ENCODE measurements around the gene CCDC185.

The CCDC185 gene

DNA sequence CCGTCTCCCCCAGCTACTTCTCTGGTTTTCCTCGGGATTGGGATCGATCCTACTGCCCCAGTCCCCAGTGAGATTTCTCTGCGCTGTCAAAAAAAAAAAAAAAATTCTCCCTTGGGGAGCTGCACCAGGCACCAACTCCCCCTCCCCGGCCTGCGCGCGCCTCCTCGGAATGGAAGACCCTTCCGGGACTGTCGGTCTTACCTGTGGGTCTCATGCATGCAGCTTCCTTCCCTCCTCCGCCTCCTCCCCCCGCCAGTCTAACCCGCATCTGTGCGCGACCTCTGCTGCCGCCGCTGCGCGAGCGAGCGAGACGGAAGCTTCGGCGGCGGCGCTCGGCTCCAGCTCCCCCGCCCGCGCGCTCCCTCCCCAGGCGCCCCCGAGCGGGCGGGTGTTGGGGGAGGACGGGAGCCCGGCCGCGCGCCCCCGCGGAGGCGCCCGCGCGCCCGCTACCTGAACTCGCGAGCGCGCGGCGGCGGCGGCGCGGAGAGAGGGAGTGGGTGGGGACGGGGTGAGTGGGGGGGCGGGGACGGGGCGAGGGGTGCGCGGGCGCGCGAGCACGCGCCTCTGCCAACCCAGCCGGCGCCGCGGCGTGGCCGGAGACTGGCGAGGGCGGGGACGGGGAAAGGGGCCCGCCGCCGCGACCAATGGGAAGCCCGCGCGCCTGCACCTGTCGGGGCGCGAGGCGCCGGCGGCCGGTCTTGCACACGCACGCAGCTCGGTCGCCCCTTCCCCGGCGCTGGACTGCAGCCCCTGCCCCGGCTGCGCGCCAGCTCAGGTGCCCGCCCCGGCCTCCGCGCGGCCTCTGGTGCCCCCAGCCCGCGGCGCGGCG lies 29.1 kb upstream of the CCDC185 start, which contains the start of gene SUSD4:
SUSD4 (minus strand) TSS at position 321 of the 829 bp plus-strand sequence. CDS start 751 bp downstream, outside the sequence.
- ChIA-PET POLR2A (interaction anchor here (0.6 to 0.8 kb wide), 3 partner anchors 15 to 352 kb away, joined by 3 to 6 read pairs (median 3); no protein-coding TSS in a partner anchor), CTCF (no interaction called here)
- peaks cover 7 to 69% (median 31%) of the 10 kb centered on the region in 5 experiments for H3K27me3 ChIP-seq (replicated peaks in 2 of 5; ENCODE audit: control insufficient read depth in 4 of 5, insufficient read depth in 5 of 5, low read length in 4 of 5)
- H3K27ac ChIP-seq (ENCODE audit: insufficient read depth in 1 of 2, low read depth in 1 of 2, low read length in 2 of 2, poor library complexity in 1 of 2, severe bottlenecking in 2 of 2): no peak within 1 kb of the TSS
- DNase-seq: peak; percentile 42 to 79 (median 68)
- 0% methylated on average over 60 of the region's 111 CpGs for WGBS (ENCODE audit: insufficient coverage)
- H3K9me3 ChIP-seq (ENCODE audit: control extremely low read depth in 1 of 5, control insufficient read depth in 4 of 5, insufficient read depth in 2 of 5, low read depth in 1 of 5, low read length in 4 of 5): no peaks in the 10 kb centered on the region
- H3K36me3 ChIP-seq (ENCODE audit: control insufficient read depth in 4 of 4, insufficient read depth in 4 of 4, low read length in 3 of 4): no peaks in the 10 kb centered on the region
- H3K4me3 ChIP-seq (ENCODE audit: control insufficient read depth in 1 of 7, extremely low read depth in 1 of 7, insufficient read depth in 4 of 7, low read depth in 2 of 7, low read length in 6 of 7): peak within 1 kb of the TSS; percentile 35 to 80 (median 66)
- peaks cover 0 to 21% (median 13%) of the 10 kb centered on the region in 4 experiments for H3K4me1 ChIP-seq (ENCODE audit: control extremely low read depth in 1 of 4, control insufficient read depth in 4 of 4, insufficient read depth in 4 of 4, low read length in 3 of 4)

DNA sequence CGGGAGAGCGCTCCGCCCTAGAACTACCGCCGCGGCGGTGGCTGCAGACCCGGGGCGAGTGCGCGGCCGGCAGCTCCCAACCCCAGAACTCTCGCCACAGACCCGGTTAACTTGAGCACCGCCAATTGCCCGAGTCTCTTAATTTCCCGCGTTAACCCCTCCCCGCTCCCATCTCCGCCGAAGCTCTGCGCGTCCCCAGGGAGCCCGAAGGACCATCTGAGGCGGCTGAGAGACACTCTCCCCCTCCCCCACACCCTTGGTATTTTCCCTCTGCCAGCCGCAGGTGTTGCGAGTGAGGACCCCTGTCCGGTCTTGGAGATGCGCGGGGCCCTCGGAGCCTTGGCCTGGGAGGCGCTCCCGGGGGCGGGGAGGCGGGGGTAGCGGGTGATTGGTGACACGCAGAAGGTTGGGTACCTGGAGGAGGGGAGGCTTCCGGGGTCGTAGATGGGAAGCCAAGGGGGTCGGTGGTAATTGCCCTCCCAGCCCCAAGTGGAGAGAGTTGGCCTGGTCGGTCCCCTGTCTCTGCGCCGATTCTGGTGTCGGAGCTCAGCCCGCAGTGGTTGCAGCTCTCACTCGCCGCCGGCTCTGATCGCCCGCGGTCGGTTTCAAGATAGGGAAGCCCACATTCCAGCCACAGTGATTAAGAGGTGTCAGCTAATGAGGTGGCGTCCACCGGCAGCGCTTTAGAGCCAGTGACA lies 28.4 kb upstream of the CCDC185 start:
- ChIA-PET CTCF (interaction anchor here (1.3 kb wide), 1 partner anchor 28 kb away, joined by 3 read pairs; no protein-coding TSS in a partner anchor), POLR2A (interaction anchor here (0.8 to 1.1 kb wide), 2 partner anchors 14 to 21 kb away, joined by 4 to 6 read pairs; no protein-coding TSS in a partner anchor)
- peaks cover 0 to 21% (median 13%) of the 10 kb centered on the region in 4 experiments for H3K4me1 ChIP-seq (ENCODE audit: control extremely low read depth in 1 of 4, control insufficient read depth in 4 of 4, insufficient read depth in 4 of 4, low read length in 3 of 4)
- H3K9me3 ChIP-seq (ENCODE audit: control extremely low read depth in 1 of 5, control insufficient read depth in 4 of 5, insufficient read depth in 2 of 5, low read depth in 1 of 5, low read length in 4 of 5): no peaks in the 10 kb centered on the region
- peaks cover 7 to 61% (median 29%) of the 10 kb centered on the region in 5 experiments for H3K27me3 ChIP-seq (replicated peaks in 2 of 5; ENCODE audit: control insufficient read depth in 4 of 5, insufficient read depth in 5 of 5, low read length in 4 of 5)
- no peak overlapping the region for H3K27ac ChIP-seq (ENCODE audit: insufficient read depth in 1 of 2, low read depth in 1 of 2, low read length in 2 of 2, poor library complexity in 1 of 2, severe bottlenecking in 2 of 2)
- DNase-seq: peak; percentile 25 to 58 (median 58)
- H3K4me3 ChIP-seq (ENCODE audit: control insufficient read depth in 1 of 7, extremely low read depth in 1 of 7, insufficient read depth in 4 of 7, low read depth in 2 of 7, low read length in 6 of 7): peak overlapping the region; percentile 20 to 80 (median 59)
- 0% methylated on average over 40 of the region's 55 CpGs for WGBS (ENCODE audit: insufficient coverage)
- H3K36me3 ChIP-seq (ENCODE audit: control insufficient read depth in 4 of 4, insufficient read depth in 4 of 4, low read length in 3 of 4): no peaks in the 10 kb centered on the region

DNA sequence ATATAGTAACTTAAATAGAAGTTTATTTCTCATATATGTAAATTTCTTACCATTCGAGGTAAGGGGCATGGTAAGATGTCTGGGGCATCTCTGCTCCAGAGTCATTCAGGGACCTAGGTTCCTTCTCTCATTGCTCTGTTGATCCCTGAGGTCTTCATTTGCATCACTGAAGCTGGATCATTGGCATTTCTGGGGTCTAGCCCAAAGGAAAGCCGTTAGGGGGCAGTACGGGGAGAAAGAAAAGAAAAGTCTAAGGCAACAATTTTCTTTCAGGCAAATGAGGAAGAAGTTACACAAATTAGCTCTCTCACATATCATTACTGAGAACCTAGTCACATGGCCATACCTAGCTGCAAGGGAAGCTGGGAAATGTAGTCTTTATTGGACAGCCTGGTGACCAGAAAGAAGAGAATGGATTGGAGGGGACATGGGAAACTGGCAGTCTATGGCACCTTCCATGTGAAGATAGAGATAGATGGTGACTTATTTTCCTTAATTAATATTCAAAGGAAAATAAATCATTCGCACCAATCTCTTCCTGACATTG lies 19.1 kb upstream of the CCDC185 start:
- H3K4me1 ChIP-seq (ENCODE audit: control extremely low read depth in 1 of 4, control insufficient read depth in 4 of 4, insufficient read depth in 4 of 4, low read length in 3 of 4): no peaks in the 10 kb centered on the region
- peaks cover 0 to 3% (median 0%) of the 10 kb centered on the region in 5 experiments for H3K27me3 ChIP-seq (replicated peaks in 2 of 5; ENCODE audit: control insufficient read depth in 4 of 5, insufficient read depth in 5 of 5, low read length in 4 of 5)
- peaks cover 0 to 9% (median 4%) of the 10 kb centered on the region in 5 experiments for H3K9me3 ChIP-seq (ENCODE audit: control extremely low read depth in 1 of 5, control insufficient read depth in 4 of 5, insufficient read depth in 2 of 5, low read depth in 1 of 5, low read length in 4 of 5)
- DNase-seq: no peak
- ChIA-PET CTCF (no interaction called here), POLR2A (no interaction called here)
- 100% methylated on average over 1 of the region's 4 CpGs for WGBS (ENCODE audit: insufficient coverage)
- H3K27ac ChIP-seq (ENCODE audit: insufficient read depth in 1 of 2, low read depth in 1 of 2, low read length in 2 of 2, poor library complexity in 1 of 2, severe bottlenecking in 2 of 2): no peak overlapping the region
- H3K36me3 ChIP-seq (ENCODE audit: control insufficient read depth in 4 of 4, insufficient read depth in 4 of 4, low read length in 3 of 4): no peaks in the 10 kb centered on the region
- H3K4me3 ChIP-seq (ENCODE audit: control insufficient read depth in 1 of 7, extremely low read depth in 1 of 7, insufficient read depth in 4 of 7, low read depth in 2 of 7, low read length in 6 of 7): no peak overlapping the region

DNA sequence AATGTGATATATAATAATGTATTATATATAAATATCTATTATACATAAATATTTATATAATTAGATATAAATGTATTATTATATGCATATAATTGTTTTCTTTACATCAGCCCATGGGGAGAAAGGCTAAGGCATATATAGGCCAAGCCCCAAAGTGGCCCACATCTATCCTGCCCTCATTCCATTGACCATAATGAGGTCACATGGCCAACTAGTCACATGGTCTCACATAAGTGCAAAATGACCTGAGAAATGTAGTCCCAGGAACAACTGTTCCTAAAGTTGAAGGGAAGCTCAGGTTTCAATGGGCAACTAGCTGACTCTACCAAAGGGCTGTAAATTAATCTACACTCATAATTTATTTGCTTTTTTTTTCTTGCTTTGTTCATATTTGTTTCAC lies 14.5 kb upstream of the CCDC185 start:
- Histone ChIP-seq H3K27me3 (replicated peaks in 2 of 5; ENCODE audit: control insufficient read depth in 4 of 5, insufficient read depth in 5 of 5, low read length in 4 of 5) (peaks cover 0 to 3% (median 0%) of the 10 kb centered on the region in 5 experiments), H3K4me3 (ENCODE audit: control insufficient read depth in 1 of 7, extremely low read depth in 1 of 7, insufficient read depth in 4 of 7, low read depth in 2 of 7, low read length in 6 of 7) (no peak overlapping the region), H3K9me3 (ENCODE audit: control extremely low read depth in 1 of 5, control insufficient read depth in 4 of 5, insufficient read depth in 2 of 5, low read depth in 1 of 5, low read length in 4 of 5) (peaks cover 0 to 8% (median 4%) of the 10 kb centered on the region in 5 experiments), H3K36me3 (ENCODE audit: control insufficient read depth in 4 of 4, insufficient read depth in 4 of 4, low read length in 3 of 4) (no peaks in the 10 kb centered on the region), H3K27ac (ENCODE audit: insufficient read depth in 1 of 2, low read depth in 1 of 2, low read length in 2 of 2, poor library complexity in 1 of 2, severe bottlenecking in 2 of 2) (no peak overlapping the region), H3K4me1 (ENCODE audit: control extremely low read depth in 1 of 4, control insufficient read depth in 4 of 4, insufficient read depth in 4 of 4, low read length in 3 of 4) (no peaks in the 10 kb centered on the region)
- POLR2A ChIA-PET: interaction anchor here (0.7 to 0.8 kb wide), 2 partner anchors 14 to 53 kb away, joined by 5 to 6 read pairs; partner anchors contain the start of gene SUSD4
- DNase-seq: no peak
- CTCF ChIA-PET: no interaction called here

DNA sequence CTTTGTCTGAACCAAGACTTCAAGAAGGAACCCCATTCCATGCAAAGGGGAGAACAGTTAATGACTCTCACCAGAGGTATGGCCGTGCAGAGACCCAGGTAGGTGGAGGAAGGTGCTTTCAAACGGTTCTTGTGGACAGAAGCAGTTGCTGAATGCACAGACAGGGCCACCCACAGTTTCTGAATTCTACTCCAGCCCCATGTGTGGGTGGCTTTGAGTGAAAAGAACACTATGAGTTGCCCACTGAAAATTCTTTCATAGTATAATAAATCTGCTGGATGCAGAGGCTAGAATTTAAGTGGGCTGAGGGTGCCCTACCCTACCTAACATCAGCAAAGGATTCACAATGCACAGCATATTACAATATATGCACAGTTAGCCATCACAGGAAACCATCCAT lies 7.2 kb upstream of the CCDC185 start:
- Histone ChIP-seq H3K36me3 (ENCODE audit: control insufficient read depth in 4 of 4, insufficient read depth in 4 of 4, low read length in 3 of 4) (no peaks in the 10 kb centered on the region), H3K27me3 (replicated peaks in 2 of 5; ENCODE audit: control insufficient read depth in 4 of 5, insufficient read depth in 5 of 5, low read length in 4 of 5) (peaks cover 0 to 20% (median 8%) of the 10 kb centered on the region in 5 experiments), H3K9me3 (ENCODE audit: control extremely low read depth in 1 of 5, control insufficient read depth in 4 of 5, insufficient read depth in 2 of 5, low read depth in 1 of 5, low read length in 4 of 5) (no peaks in the 10 kb centered on the region), H3K27ac (ENCODE audit: insufficient read depth in 1 of 2, low read depth in 1 of 2, low read length in 2 of 2, poor library complexity in 1 of 2, severe bottlenecking in 2 of 2) (no peak overlapping the region), H3K4me3 (ENCODE audit: control insufficient read depth in 1 of 7, extremely low read depth in 1 of 7, insufficient read depth in 4 of 7, low read depth in 2 of 7, low read length in 6 of 7) (no peak overlapping the region), H3K4me1 (ENCODE audit: control extremely low read depth in 1 of 4, control insufficient read depth in 4 of 4, insufficient read depth in 4 of 4, low read length in 3 of 4) (no peaks in the 10 kb centered on the region)
- CTCF ChIA-PET: no interaction called here
- DNase-seq: no peak
- POLR2A ChIA-PET: no interaction called here
- WGBS (ENCODE audit: insufficient coverage): no CpG with 5 or more reads among the region's 2 CpGs

DNA sequence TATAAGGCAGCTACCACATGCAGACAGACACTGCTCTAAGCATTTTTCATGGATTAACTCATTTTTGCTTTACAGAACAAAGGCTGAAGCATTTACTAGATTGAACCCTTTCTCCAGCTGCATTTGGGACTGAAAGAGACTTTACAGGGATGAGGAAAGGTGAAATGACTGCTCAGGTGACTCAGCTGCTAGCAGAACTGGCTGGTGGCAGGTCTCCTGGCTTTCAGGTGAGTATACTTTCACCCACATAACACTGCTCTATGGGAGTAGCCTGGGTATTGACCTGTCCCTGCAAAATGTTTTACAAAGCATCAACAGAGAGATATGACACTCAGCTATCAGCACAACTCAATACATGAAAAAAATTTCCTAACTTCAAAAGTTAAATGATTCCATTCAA lies 2.6 kb upstream of the CCDC185 start:
- Histone ChIP-seq H3K9me3 (ENCODE audit: control extremely low read depth in 1 of 5, control insufficient read depth in 4 of 5, insufficient read depth in 2 of 5, low read depth in 1 of 5, low read length in 4 of 5) (peaks cover 0 to 5% (median 1%) of the 10 kb centered on the region in 5 experiments), H3K36me3 (ENCODE audit: control insufficient read depth in 4 of 4, insufficient read depth in 4 of 4, low read length in 3 of 4) (no peaks in the 10 kb centered on the region), H3K27ac (ENCODE audit: insufficient read depth in 1 of 2, low read depth in 1 of 2, low read length in 2 of 2, poor library complexity in 1 of 2, severe bottlenecking in 2 of 2) (no peak overlapping the region), H3K27me3 (replicated peaks in 2 of 5; ENCODE audit: control insufficient read depth in 4 of 5, insufficient read depth in 5 of 5, low read length in 4 of 5) (peaks cover 10 to 62% (median 20%) of the 10 kb centered on the region in 5 experiments), H3K4me1 (ENCODE audit: control extremely low read depth in 1 of 4, control insufficient read depth in 4 of 4, insufficient read depth in 4 of 4, low read length in 3 of 4) (peaks cover 0 to 8% (median 4%) of the 10 kb centered on the region in 4 experiments), H3K4me3 (ENCODE audit: control insufficient read depth in 1 of 7, extremely low read depth in 1 of 7, insufficient read depth in 4 of 7, low read depth in 2 of 7, low read length in 6 of 7) (no peak overlapping the region)
- CTCF ChIA-PET: no interaction called here
- no peak for DNase-seq
- POLR2A ChIA-PET: no interaction called here

All from common myeloid progenitor, CD34-positive (primary cell).